Type B pancreatic cell (in vitro differentiated cells): ENCODE data around the gene SSBP3. TPM values are rescaled to one million over a fixed set of nuclear protein-coding genes. Genes with fewer than 3 reads are reported as not detected.
"Not testable (repeated sequence)": the region's sequence is repeated elsewhere in the genome, so short reads cannot be mapped to it uniquely, and the experiment has no call there.

ENCODE experiments used
- DNase-seq: peaks from one replicate; pipeline ENCODE4 v3.0.0; 2021; ENCODE audit warnings: mixed read lengths; ENCODE audit not compliant: unreplicated experiment; ENCODE audit errors: extremely low spot score
- H3K27ac Mint-ChIP-seq: 2 replicates; pipeline ENCODE4 v1.8.0; 2021; ENCODE audit warnings: mild to moderate bottlenecking, mixed read lengths
- H3K27me3 Mint-ChIP-seq: 2 replicates; pipeline ENCODE4 v1.8.0; 2021; ENCODE audit warnings: mixed read lengths
- H3K36me3 Mint-ChIP-seq: 2 replicates; pipeline ENCODE4 v1.8.0; 2021; ENCODE audit warnings: mixed read lengths
- H3K4me1 Mint-ChIP-seq: one replicate; pipeline ENCODE4 v1.8.0; 2021; ENCODE audit warnings: mixed read lengths; ENCODE audit not compliant: unreplicated experiment
- H3K4me3 Mint-ChIP-seq: 2 replicates; pipeline ENCODE4 v1.8.0; 2021; ENCODE audit warnings: mild to moderate bottlenecking, mixed read lengths
- H3K9me3 Mint-ChIP-seq: 2 replicates; pipeline ENCODE4 v1.8.0; 2021; ENCODE audit warnings: mixed read lengths
- CTCF ChIP-seq: fragments of 200-600 bp; sonication (generic); conservative IDR thresholded peaks from 2 replicates; pipeline ENCODE4 v1.5.0; 2021; ENCODE audit warnings: antibody characterized with exemption, mild to moderate bottlenecking
- total RNA-seq: library from RNA; stranded (reverse); gene quantifications from 2 replicates; pipeline ENCODE4 v1.2.1, GENCODE V29; 2021; ENCODE audit warnings: low replicate concordance

The SSBP3 gene
- total RNA-seq, 1 donor from 2014 or later, result 129 TPM

DNA sequence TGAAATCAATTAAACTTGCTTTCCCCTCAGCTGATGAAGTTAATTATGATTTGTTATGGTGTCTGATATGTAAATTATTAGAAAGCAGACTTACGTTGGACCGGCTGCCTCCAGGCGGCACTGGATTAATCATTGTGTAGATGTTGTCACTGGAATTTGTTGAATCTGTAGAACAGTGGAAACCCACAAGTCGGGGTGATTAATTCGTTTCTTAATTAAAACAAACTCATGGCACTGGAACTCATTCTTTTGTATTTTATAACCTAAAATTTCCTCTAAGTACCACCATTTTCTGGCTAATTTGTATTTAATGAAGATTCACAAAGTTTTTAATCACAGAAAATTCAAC is 167.2 kb downstream of the SSBP3 start:
- H3K27me3 Mint-ChIP-seq, result no peaks in the 10 kb centered on the region
- H3K36me3 Mint-ChIP-seq, result peaks cover 25% of the 10 kb centered on the region
- H3K27ac Mint-ChIP-seq, result no peak overlapping the region
- DNase-seq, result no peak
- no peaks in the 10 kb centered on the region for H3K4me1 Mint-ChIP-seq
- no peak overlapping the region for H3K4me3 Mint-ChIP-seq
- TF ChIP-seq CTCF, result no peak
- H3K9me3 Mint-ChIP-seq, result no peaks in the 10 kb centered on the region

- no peaks in the 10 kb centered on the region for H3K4me1 Mint-ChIP-seq
Measured at GRCh38 chr1:54238353-54239034, 167.7 kb downstream of the SSBP3 start.

DNA sequence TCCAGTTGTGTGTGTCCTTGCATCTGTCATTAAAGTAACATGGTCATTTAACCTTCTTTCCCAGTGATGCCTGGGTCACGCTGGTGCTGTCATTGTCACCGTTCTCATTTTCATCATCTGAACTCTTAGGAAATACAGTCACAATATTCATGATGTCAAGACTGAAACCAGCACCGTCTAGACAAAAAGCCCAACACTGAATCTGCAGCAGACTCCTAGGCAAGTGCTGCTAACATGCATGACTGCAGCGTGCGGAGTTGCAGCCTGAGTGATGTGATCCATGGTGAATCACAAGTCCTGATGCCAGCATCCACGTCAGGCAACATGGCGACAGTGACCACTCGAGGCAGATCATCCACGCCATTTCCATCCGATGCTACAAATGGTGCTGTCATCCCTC is 168.6 kb downstream of the SSBP3 start:
- Mint-ChIP-seq H3K36me3 (peaks cover 20% of the 10 kb centered on the region), H3K27ac (no peak overlapping the region)

More at GRCh38 chr1:54238353-54239034, 167.7 kb downstream of the SSBP3 start:
- Mint-ChIP-seq H3K4me3 (no peak overlapping the region), H3K27me3 (no peaks in the 10 kb centered on the region), H3K9me3 (no peaks in the 10 kb centered on the region), H3K27ac (no peak overlapping the region), H3K36me3 (peaks cover 25% of the 10 kb centered on the region)
- no peak for DNase-seq
- TF ChIP-seq CTCF, result no peak

DNA sequence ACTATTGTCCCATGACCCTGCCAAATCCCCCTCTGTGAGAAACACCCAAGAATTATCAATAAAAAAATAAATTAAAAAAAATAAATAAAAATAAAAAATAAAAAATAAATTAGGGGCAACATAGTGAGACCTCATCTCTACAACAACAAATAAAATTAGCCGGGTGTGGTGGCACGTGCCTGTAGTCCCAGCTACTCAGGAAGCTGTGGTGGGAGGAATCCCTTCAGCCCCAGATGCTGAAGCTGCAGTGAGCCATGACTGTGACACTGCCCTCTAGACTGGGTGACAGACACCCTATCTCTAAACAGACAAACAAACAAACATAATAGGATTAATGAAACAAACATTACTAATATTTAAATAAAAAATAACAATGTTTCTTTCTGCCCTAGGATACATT is 171.9 kb downstream of the SSBP3 start:
- Mint-ChIP-seq H3K4me3 (no peak overlapping the region), H3K9me3 (no peaks in the 10 kb centered on the region), H3K27me3 (no peaks in the 10 kb centered on the region), H3K4me1 (no peaks in the 10 kb centered on the region), H3K36me3 (peaks cover 30% of the 10 kb centered on the region), H3K27ac (no peak overlapping the region)
- no peak for DNase-seq
- no peak for TF ChIP-seq CTCF

More for the DNA sequence above, 168.6 kb downstream of the SSBP3 start:
- Mint-ChIP-seq H3K27me3 (no peaks in the 10 kb centered on the region), H3K9me3 (no peaks in the 10 kb centered on the region), H3K4me3 (no peak overlapping the region), H3K4me1 (no peaks in the 10 kb centered on the region)
- TF ChIP-seq CTCF, result no peak
- DNase-seq, result no peak

DNA sequence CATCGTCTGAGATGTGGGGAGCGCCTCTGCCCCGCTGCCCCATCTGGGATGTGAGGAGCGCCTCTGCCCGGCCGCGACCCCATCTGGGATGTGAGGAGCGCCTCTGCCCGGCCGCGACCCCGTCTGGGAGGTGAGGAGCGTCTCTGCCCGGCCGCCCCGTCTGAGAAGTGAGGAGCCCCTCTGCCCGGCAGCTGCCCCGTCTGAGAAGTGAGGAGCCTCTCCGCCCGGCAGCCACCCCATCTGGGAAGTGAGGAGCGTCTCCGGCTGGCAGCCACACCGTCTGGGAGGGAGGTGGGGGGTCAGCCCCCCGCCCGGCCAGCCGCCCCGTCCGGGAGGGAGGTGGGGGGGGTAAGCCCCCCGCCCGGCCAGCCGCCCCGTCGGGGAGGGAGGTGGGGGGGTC is 173.0 kb downstream of the SSBP3 start:
- peaks cover 32% of the 10 kb centered on the region for H3K36me3 Mint-ChIP-seq
- not testable (repeated sequence) for H3K9me3 Mint-ChIP-seq, H3K4me1 Mint-ChIP-seq, H3K27ac Mint-ChIP-seq, DNase-seq, H3K4me3 Mint-ChIP-seq, H3K27me3 Mint-ChIP-seq

GRCh38 chr1:54230507-54231339 is 175.5 kb downstream of the SSBP3 start:
- no peak for TF ChIP-seq CTCF
- H3K4me3 Mint-ChIP-seq, result no peak overlapping the region
- H3K9me3 Mint-ChIP-seq, result no peaks in the 10 kb centered on the region
- peaks cover 1% of the 10 kb centered on the region for H3K4me1 Mint-ChIP-seq
- H3K27me3 Mint-ChIP-seq, result no peaks in the 10 kb centered on the region
- no peak for DNase-seq
- H3K27ac Mint-ChIP-seq, result peak overlapping the region; percentile 48
- peaks cover 28% of the 10 kb centered on the region for H3K36me3 Mint-ChIP-seq
